AG08396 (cell line): ENCODE measurements around the gene PGAP6.
A peak's percentile ranks its signal among the peaks of the same experiment; 100 is the strongest.
"Not testable (repeated sequence)": the region's sequence is repeated elsewhere in the genome, so short reads cannot be mapped to it uniquely, and the experiment has no call there.

Experiments used
- DNase-seq: peaks from one replicate; pipeline ENCODE4 v3.0.0; 2012; ENCODE audit warnings: low spot score, mixed read lengths

The PGAP6 gene

GRCh38 chr16:364595-365491, 16.9 kb downstream of the PGAP6 start:
- no peak for DNase-seq

GRCh38 chr16:363766-364490, 17.9 kb downstream of the PGAP6 start:
- DNase-seq: no peak

GRCh38 chr16:363110-363765, 18.5 kb downstream of the PGAP6 start:
- DNase-seq: no peak

GRCh38 chr16:362702-362999, 19.1 kb downstream of the PGAP6 start:
- DNase-seq: not testable (repeated sequence)

GRCh38 chr16:361872-362701, 19.7 kb downstream of the PGAP6 start:
- peak; percentile 91 for DNase-seq

GRCh38 chr16:361341-361871, 20.4 kb downstream of the PGAP6 start:
- DNase-seq: no peak

- DNase-seq: no peak
Measured at GRCh38 chr16:360698-361336, 21.0 kb downstream of the PGAP6 start.

- no peak for DNase-seq
Measured at GRCh38 chr16:359871-360697, 21.7 kb downstream of the PGAP6 start.

GRCh38 chr16:359067-359763, 22.6 kb downstream of the PGAP6 start:
- DNase-seq: no peak

GRCh38 chr16:356741-357140, 25.0 kb downstream of the PGAP6 start:
- DNase-seq: no peak

- DNase-seq: no peak
Measured at GRCh38 chr16:354971-355461, 26.8 kb downstream of the PGAP6 start.

- DNase-seq: no peak
Measured at GRCh38 chr16:354291-354881, 27.4 kb downstream of the PGAP6 start.

- DNase-seq: no peak
Measured at GRCh38 chr16:353404-354290, 28.1 kb downstream of the PGAP6 start.

GRCh38 chr16:352547-353403, 29.0 kb downstream of the PGAP6 start, which contains the start of gene AXIN1:
AXIN1 (minus strand) TSS chr16:352723; CDS start chr16:347025, 5,698 bp downstream.
- peak; percentile 95 for DNase-seq

GRCh38 chr16:351804-352520, 29.8 kb downstream of the PGAP6 start:
- peak; percentile 58 for DNase-seq

- no peak for DNase-seq
Measured at GRCh38 chr16:350203-350602, 31.6 kb downstream of the PGAP6 start.
